Fibroblast of the aortic adventitia (primary cell): ENCODE measurements around the gene SLC9A9. TPM values are rescaled to one million over a fixed set of nuclear protein-coding genes. Genes with fewer than 3 reads are reported as not detected.

Source experiments
- DNase-seq: peaks from one replicate; pipeline ENCODE4 v3.0.0-alpha.2; 2010; ENCODE audit warnings: low read depth
- H3K4me3 ChIP-seq: 2 replicates; pipeline ENCODE4 v1.5.1; 2011; ENCODE audit warnings: low read depth, mild to moderate bottlenecking, control low read depth, low read length, moderate library complexity
- total RNA-seq: library from RNA; depleted of rRNA; stranded (reverse); fragments of >200 nt; gene quantifications from 2 replicates; pipeline ENCODE4 v1.2.3, GENCODE V29; 2012; ENCODE audit warnings: low replicate concordance
- TF ChIP-seq, protein P1 (sequence below): IDR thresholded peaks from 2 replicates; pipeline ENCODE4 v1.5.1; 2011; ENCODE audit warnings: mild to moderate bottlenecking, low read length, control low read depth, inconsistent platforms; ENCODE audit not compliant: insufficient read depth

Gene SLC9A9
- total RNA-seq, 1 donor = 23.8 TPM

- peak; percentile 64 for DNase-seq
- H3K4me3 ChIP-seq = no peak overlapping the region
- TF ChIP-seq, protein P1, sequence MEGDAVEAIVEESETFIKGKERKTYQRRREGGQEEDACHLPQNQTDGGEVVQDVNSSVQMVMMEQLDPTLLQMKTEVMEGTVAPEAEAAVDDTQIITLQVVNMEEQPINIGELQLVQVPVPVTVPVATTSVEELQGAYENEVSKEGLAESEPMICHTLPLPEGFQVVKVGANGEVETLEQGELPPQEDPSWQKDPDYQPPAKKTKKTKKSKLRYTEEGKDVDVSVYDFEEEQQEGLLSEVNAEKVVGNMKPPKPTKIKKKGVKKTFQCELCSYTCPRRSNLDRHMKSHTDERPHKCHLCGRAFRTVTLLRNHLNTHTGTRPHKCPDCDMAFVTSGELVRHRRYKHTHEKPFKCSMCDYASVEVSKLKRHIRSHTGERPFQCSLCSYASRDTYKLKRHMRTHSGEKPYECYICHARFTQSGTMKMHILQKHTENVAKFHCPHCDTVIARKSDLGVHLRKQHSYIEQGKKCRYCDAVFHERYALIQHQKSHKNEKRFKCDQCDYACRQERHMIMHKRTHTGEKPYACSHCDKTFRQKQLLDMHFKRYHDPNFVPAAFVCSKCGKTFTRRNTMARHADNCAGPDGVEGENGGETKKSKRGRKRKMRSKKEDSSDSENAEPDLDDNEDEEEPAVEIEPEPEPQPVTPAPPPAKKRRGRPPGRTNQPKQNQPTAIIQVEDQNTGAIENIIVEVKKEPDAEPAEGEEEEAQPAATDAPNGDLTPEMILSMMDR = peak; percentile 9
These were observed 545.6 kb downstream of the SLC9A9 start for GRCh38 chr3:143302638-143303171.

GRCh38 chr3:143301031-143301901, 547.0 kb downstream of the SLC9A9 start:
- TF ChIP-seq, protein P1 = no peak
- H3K4me3 ChIP-seq = no peak overlapping the region
- DNase-seq = no peak

GRCh38 chr3:143298886-143299535, 549.3 kb downstream of the SLC9A9 start:
- H3K4me3 ChIP-seq = no peak overlapping the region
- DNase-seq = no peak
- TF ChIP-seq, protein P1 = no peak

DNA sequence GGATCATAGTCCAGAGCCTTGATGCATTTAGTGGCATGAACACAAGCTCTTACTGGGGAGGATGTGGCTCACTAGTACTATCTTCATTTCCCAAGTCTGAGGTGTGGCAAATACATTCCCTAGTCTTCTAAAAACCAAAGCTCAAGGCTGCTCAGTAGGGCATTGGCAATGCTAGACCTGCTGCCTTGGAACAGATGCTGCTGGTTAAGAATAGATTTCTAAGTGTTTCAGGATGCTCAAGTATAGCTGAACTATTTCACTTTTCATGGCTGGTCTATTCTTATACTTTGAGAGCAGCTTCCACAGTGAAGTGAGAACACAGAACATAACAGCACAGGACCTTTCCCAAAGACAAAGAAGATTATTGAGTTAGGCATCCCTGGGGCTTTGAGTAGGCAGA, 549.9 kb downstream of the SLC9A9 start:
- TF ChIP-seq, protein P1 = no peak
- no peak overlapping the region for H3K4me3 ChIP-seq
- no peak for DNase-seq

DNA sequence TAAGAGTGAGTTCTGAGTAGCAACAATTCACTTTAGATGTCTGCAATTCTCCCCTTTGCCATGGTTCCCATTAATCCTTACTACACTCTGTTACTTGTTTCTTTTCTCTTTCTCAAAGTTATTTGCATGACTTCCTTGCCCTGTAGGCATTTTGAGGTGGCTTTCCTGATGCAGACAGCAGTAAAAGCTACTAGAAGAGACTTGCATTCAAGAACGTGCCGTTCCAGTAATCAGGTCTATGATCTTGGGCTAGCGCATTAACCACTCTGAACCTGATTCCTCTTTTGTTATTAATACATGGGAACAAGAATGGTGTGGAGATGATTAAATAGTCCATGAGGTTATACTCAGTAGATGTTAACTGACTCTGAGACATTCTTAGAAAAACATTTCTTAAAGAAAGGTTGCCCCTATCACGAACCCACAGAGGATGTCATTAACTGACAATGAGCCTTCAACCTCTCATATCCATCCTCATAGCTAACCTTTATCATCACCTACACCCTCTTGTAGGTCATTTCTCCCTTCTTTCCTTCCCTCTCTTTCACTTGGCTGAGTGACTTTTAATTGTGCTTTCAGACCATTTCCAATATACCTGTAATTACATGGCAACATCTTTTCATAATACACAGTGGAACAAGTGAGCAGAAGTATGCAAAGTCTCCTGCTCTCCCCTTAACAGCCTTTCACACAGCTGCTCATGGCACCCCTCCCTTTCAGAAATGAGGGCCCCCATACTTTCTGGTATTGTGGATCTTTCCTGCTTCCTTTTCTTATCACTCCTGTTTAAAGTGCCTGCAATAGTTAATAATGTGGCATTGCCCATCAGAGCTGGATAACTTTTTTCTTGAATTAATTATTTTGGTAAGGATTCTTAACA, 552.8 kb downstream of the SLC9A9 start:
- TF ChIP-seq, protein P1 = no peak
- H3K4me3 ChIP-seq = no peak overlapping the region
- DNase-seq = no peak

DNA sequence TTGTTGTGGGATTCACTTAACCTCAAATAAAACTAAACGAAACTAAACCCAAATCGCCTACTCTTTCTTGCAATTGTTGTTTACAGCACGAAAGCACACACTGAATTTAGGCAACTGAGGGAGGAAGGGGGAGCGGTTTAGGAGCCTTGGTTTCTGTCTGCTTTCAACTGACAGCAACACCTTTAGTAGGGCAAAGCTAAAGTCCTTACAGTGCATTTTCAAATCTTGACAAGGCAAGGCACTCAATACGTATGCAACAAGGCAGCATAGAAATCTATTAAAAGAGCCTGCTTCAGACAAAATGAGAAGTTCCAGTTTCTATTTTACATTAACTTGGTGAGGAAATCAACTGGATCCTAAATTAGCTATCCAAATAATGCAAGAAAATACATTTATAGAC, 554.1 kb downstream of the SLC9A9 start:
- H3K4me3 ChIP-seq = no peak overlapping the region
- DNase-seq = no peak
- TF ChIP-seq, protein P1 = no peak
